Measurements from ENCODE around the gene SPINK4.

The SPINK4 gene

GRCh38 chr9:33249983-33250382 lies 10.0 kb downstream of the SPINK4 start:
- TF ChIP-seq, protein P1, sequence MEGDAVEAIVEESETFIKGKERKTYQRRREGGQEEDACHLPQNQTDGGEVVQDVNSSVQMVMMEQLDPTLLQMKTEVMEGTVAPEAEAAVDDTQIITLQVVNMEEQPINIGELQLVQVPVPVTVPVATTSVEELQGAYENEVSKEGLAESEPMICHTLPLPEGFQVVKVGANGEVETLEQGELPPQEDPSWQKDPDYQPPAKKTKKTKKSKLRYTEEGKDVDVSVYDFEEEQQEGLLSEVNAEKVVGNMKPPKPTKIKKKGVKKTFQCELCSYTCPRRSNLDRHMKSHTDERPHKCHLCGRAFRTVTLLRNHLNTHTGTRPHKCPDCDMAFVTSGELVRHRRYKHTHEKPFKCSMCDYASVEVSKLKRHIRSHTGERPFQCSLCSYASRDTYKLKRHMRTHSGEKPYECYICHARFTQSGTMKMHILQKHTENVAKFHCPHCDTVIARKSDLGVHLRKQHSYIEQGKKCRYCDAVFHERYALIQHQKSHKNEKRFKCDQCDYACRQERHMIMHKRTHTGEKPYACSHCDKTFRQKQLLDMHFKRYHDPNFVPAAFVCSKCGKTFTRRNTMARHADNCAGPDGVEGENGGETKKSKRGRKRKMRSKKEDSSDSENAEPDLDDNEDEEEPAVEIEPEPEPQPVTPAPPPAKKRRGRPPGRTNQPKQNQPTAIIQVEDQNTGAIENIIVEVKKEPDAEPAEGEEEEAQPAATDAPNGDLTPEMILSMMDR (IDR thresholded peaks at IDR 0.05; ENCODE audit: extremely low read depth, missing control alignments) = no peak
- no peak for DNase-seq (ENCODE audit: low spot score)

- TF ChIP-seq, protein P1 (IDR thresholded peaks at IDR 0.05; ENCODE audit: extremely low read depth, missing control alignments) = no peak
- DNase-seq (ENCODE audit: low spot score) = no peak
Observed at GRCh38 chr9:33250458-33250995, 10.6 kb downstream of the SPINK4 start.

DNA sequence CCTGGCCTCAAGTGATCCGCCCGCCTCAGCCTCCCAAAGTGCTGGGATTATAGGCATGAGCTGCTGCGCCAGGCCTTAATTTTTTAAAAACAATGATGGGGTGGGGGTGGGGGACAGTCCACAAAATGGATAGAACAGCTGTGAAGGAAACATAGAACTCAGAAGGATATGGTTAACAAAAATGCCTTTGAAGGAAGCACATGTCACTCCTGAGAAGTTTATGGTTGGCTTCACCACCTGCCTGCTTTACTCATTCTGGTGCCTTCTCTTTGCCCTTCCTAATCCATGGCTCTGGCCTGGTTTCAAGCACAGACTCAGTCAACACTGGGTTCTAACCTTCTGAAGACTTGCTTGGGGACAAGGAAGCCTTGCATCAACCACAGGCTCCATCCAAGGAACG lies 14.2 kb downstream of the SPINK4 start:
- no peak for DNase-seq (ENCODE audit: low spot score)

GRCh38 chr9:33255014-33255413 lies 15.0 kb downstream of the SPINK4 start:
- TF ChIP-seq, protein P1 (IDR thresholded peaks at IDR 0.05; ENCODE audit: extremely low read depth, missing control alignments) = no peak
- no peak for DNase-seq (ENCODE audit: low spot score)

More for the DNA sequence above, 14.2 kb downstream of the SPINK4 start:
- TF ChIP-seq, protein P1 (IDR thresholded peaks at IDR 0.05; ENCODE audit: extremely low read depth, missing control alignments) = no peak

DNA sequence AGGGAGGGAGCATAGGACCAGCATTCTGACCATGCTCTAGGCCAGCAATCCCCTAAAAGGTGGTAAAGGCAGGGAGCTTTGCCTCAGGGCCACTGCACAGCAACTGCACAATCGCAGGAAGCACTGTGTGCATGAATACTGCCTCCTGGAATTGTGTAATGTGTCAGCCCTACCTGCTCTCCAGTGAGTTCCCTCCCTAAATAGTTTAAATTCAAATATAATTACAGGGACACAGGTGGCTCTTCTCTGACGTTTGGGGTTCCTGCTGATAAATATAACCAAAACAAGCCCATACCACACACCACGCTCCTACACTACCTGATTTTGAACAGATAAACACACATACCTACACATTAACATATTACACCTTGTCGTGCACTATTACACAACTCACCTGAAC lies 15.5 kb downstream of the SPINK4 start:
- DNase-seq (ENCODE audit: low spot score) = no peak
- TF ChIP-seq, protein P1 (IDR thresholded peaks at IDR 0.05; ENCODE audit: extremely low read depth, missing control alignments) = no peak

GRCh38 chr9:33256236-33256635 lies 16.3 kb downstream of the SPINK4 start:
- no peak for DNase-seq (ENCODE audit: low spot score)
- TF ChIP-seq, protein P1 (IDR thresholded peaks at IDR 0.05; ENCODE audit: extremely low read depth, missing control alignments) = no peak

GRCh38 chr9:33257276-33257675 lies 17.3 kb downstream of the SPINK4 start:
- TF ChIP-seq, protein P1 (IDR thresholded peaks at IDR 0.05; ENCODE audit: extremely low read depth, missing control alignments) = no peak
- DNase-seq (ENCODE audit: low spot score) = no peak
